Fibroblast of the aortic adventitia (primary cell): ENCODE results near the gene MRTFB. TPM values are rescaled to one million over a fixed set of nuclear protein-coding genes. Genes with fewer than 3 reads are reported as not detected.

Experiments used
- DNase-seq: peaks from one replicate; pipeline ENCODE4 v3.0.0-alpha.2; 2010; ENCODE audit warnings: low read depth
- H3K4me3 ChIP-seq: 2 replicates; pipeline ENCODE4 v1.5.1; 2011; ENCODE audit warnings: low read depth, mild to moderate bottlenecking, control low read depth, low read length, moderate library complexity
- CTCF ChIP-seq: IDR thresholded peaks from 2 replicates; pipeline ENCODE4 v1.5.1; 2011; ENCODE audit warnings: mild to moderate bottlenecking, low read length, control low read depth, inconsistent platforms; ENCODE audit not compliant: insufficient read depth
- total RNA-seq: library from RNA; depleted of rRNA; stranded (reverse); fragments of >200 nt; gene quantifications from 2 replicates; pipeline ENCODE4 v1.2.3, GENCODE V29; 2012; ENCODE audit warnings: low replicate concordance

The MRTFB gene
- total RNA-seq, 1 donor: 13.2 TPM

- TF ChIP-seq CTCF: no peak
- no peak overlapping the region for H3K4me3 ChIP-seq
- DNase-seq: no peak
Measured at GRCh38 chr16:14238756-14239155, 167.6 kb downstream of the MRTFB start.

- no peak for DNase-seq
Measured at GRCh38 chr16:14239791-14240190, 168.7 kb downstream of the MRTFB start.

GRCh38 chr16:14240219-14240843 is 169.2 kb downstream of the MRTFB start:
- no peak for TF ChIP-seq CTCF
- no peak overlapping the region for H3K4me3 ChIP-seq
- DNase-seq: no peak

More at GRCh38 chr16:14239791-14240190, 168.7 kb downstream of the MRTFB start:
- TF ChIP-seq CTCF: no peak
- H3K4me3 ChIP-seq: no peak overlapping the region

GRCh38 chr16:14240964-14241363 is 169.8 kb downstream of the MRTFB start:
- no peak for DNase-seq
- TF ChIP-seq CTCF: no peak
- no peak overlapping the region for H3K4me3 ChIP-seq

- no peak overlapping the region for H3K4me3 ChIP-seq
- DNase-seq: peak; percentile 41
- no peak for TF ChIP-seq CTCF
Measured at GRCh38 chr16:14241631-14242030, 170.5 kb downstream of the MRTFB start.

- no peak for TF ChIP-seq CTCF
- no peak for DNase-seq
- no peak overlapping the region for H3K4me3 ChIP-seq
Measured at GRCh38 chr16:14242769-14243168, 171.7 kb downstream of the MRTFB start.
